Dedifferentiated amniotic fluid mesenchymal stem cell (primary cell): Measurements from ENCODE around the gene ITGA5.
"Not testable (repeated sequence)": the region's sequence is repeated elsewhere in the genome, so short reads cannot be mapped to it uniquely, and the experiment has no call there.

Source experiments
- DNase-seq: peaks from one replicate; pipeline ENCODE4 v3.0.0-alpha.2; 2016; ENCODE audit errors: extremely low spot score

The ITGA5 gene

GRCh38 chr12:54371328-54372112 is 47.5 kb downstream of the ITGA5 start:
- DNase-seq, result no peak

- peak; percentile 81 for DNase-seq
These were observed 48.8 kb downstream of the ITGA5 start for GRCh38 chr12:54370171-54370730.

GRCh38 chr12:54369597-54370131 is 49.4 kb downstream of the ITGA5 start:
- no peak for DNase-seq

- peak; percentile 93 for DNase-seq
These were observed 50.1 kb downstream of the ITGA5 start for GRCh38 chr12:54368709-54369596.

GRCh38 chr12:54368025-54368708 is 50.9 kb downstream of the ITGA5 start:
- DNase-seq, result no peak

GRCh38 chr12:54364413-54364812 is 54.7 kb downstream of the ITGA5 start, which contains the start of gene GPR84:
Gene GPR84 (minus strand): TSS chr12:54364486. CDS start chr12:54363851, 635 bp downstream.
- no peak for DNase-seq

GRCh38 chr12:54363618-54364017 is 55.4 kb downstream of the ITGA5 start:
- DNase-seq, result no peak

- no peak for DNase-seq
These were observed 56.0 kb downstream of the ITGA5 start for GRCh38 chr12:54363047-54363446.

GRCh38 chr12:54360717-54361456 is 58.2 kb downstream of the ITGA5 start:
- peak; percentile 24 for DNase-seq

- DNase-seq, result no peak
These were observed 59.2 kb downstream of the ITGA5 start for GRCh38 chr12:54359762-54360351.

GRCh38 chr12:54358945-54359761 is 59.9 kb downstream of the ITGA5 start:
- peak; percentile 100 for DNase-seq

GRCh38 chr12:54358191-54358944 is 60.7 kb downstream of the ITGA5 start:
- DNase-seq, result no peak

- no peak for DNase-seq
These were observed 61.4 kb downstream of the ITGA5 start for GRCh38 chr12:54357506-54358190.

- no peak for DNase-seq
These were observed 62.1 kb downstream of the ITGA5 start for GRCh38 chr12:54356951-54357356.

GRCh38 chr12:54356228-54356627 is 62.8 kb downstream of the ITGA5 start:
- no peak for DNase-seq

GRCh38 chr12:54355104-54355815 is 63.8 kb downstream of the ITGA5 start:
- DNase-seq, result no peak

- DNase-seq, result not testable (repeated sequence)
These were observed 64.8 kb downstream of the ITGA5 start for GRCh38 chr12:54354271-54354670.
